Activated naive CD4-positive, alpha-beta T cell treated with anti-CD3 and anti-CD28 coated beads for 36 hours (primary cell): ENCODE data around the gene PPP3CA. TPM values are rescaled to one million over a fixed set of nuclear protein-coding genes. Genes with fewer than 3 reads are reported as not detected.

ENCODE experiments used
- CTCF ChIA-PET: fragments of 350-600 bp; sonication (Branson Sonifier 250); formaldehyde crosslinking; loops from one replicate; lab custom pipeline; 2021; ENCODE audit warnings: antibody characterized with exemption; lab: Charles Lee
- DNase-seq: peaks from one replicate; pipeline ENCODE4 v3.0.0-alpha.2; 2020
- H3K27ac Mint-ChIP-seq: one replicate; pipeline ENCODE4 v1.8.0; 2021; ENCODE audit warnings: mild to moderate bottlenecking, mixed read lengths
- H3K27me3 Mint-ChIP-seq: one replicate; pipeline ENCODE4 v1.8.0; 2021; ENCODE audit warnings: low read depth, mixed read lengths
- H3K36me3 Mint-ChIP-seq: one replicate; pipeline ENCODE4 v1.8.0; 2021; ENCODE audit warnings: low read depth, mixed read lengths
- H3K4me1 Mint-ChIP-seq: one replicate; pipeline ENCODE4 v1.8.0; 2021; ENCODE audit warnings: low read depth, mixed read lengths
- H3K4me3 Mint-ChIP-seq: one replicate; pipeline ENCODE4 v1.8.0; 2021; ENCODE audit warnings: mild to moderate bottlenecking, moderate library complexity, mixed read lengths
- H3K9me3 Mint-ChIP-seq: one replicate; pipeline ENCODE4 v1.8.0; 2021; ENCODE audit warnings: mixed read lengths
- intact Hi-C: fragments of 100-400 bp; cut with micrococcal nuclease; formaldehyde crosslinking; loops from one replicate; pipeline ENCODE4 v1.15.1; 2023
- total RNA-seq, 2 experiments: library from RNA; stranded (reverse); gene quantifications; one replicate each; pipeline ENCODE4 v1.2.3, GENCODE V29; 2021

Gene PPP3CA
- total RNA-seq, 2 experiments from 2014 or later: 2.4 to 3.4 TPM

DNA sequence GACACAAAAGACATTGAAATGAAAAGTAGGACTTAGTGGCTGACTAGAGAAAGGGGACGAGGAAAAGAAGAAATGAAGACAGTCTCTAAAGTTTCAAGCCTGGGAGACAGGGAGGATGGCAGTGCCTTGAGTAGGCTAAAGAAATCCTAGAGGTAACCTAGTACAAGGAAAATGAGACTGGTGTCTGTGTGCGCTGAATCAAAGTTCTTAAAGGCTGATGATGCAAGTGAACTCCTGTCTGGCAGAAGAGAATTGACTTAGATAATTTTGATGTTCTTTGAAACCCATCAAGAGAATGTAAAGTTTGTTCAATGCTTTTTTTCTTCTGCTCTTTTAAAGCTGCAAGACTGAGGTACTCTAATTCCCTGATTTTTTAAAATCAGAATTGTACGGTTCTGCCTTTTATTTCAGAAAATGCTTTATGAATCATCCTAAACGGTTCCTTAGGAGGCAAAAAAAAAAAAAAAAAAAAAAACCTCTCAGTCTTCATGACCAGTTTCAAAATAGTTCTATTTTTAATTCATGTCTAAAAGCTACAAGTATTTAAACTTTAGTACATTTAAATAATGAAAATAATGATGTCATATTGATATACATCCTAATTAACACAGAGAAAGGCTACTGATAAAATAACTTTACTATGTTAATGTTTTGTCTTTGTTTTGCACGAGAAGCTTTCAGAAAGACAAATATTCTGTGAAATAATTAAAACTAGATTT, 189.8 kb downstream of the PPP3CA start:
- no peak overlapping the region for H3K4me3 Mint-ChIP-seq
- peaks cover 28% of the 10 kb centered on the region for H3K4me1 Mint-ChIP-seq
- CTCF ChIA-PET: interaction anchor here (0.5 to 1.8 kb wide), 3 partner anchors 11 to 1830 kb away, joined by 3 to 6 read pairs (median 5); no protein-coding TSS in a partner anchor
- H3K36me3 Mint-ChIP-seq: peaks cover 4% of the 10 kb centered on the region
- H3K9me3 Mint-ChIP-seq: no peaks in the 10 kb centered on the region
- DNase-seq: no peak
- intact Hi-C loops: no loop called here
- H3K27ac Mint-ChIP-seq: no peak overlapping the region
- no peaks in the 10 kb centered on the region for H3K27me3 Mint-ChIP-seq

DNA sequence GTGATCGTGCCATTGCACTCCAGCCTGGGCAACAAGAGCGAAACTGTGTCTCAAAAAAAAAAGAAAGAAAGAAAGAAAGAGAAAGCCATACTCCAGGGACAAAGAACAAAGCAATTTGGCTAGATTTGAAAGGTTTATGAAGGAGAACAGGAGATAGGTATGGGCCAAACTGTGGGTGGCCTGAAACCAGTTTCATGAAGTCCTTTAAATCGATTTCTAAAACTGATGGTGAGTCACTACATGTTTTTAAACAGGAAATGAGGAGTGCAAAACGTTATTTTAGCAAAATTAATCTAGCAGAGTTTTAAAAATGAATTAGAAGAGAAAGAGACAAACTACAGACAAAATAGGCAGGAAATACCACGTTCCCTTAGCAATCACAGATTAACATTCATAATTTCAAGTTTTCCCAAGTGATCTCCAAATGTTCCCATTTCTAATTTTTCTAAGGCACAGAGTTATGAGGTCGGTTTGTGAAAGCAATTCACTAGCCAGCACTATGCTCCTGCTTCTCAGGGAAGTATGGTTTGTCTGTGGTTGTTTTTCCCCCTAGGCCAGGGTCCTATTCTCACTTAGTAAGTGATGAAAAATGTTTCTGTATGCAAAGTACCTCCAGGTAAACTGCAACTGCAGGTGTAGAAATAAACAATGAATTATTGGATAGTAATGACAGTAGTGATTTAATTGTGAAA, 190.6 kb downstream of the PPP3CA start:
- no peak overlapping the region for H3K4me3 Mint-ChIP-seq
- peaks cover 3% of the 10 kb centered on the region for H3K36me3 Mint-ChIP-seq
- H3K4me1 Mint-ChIP-seq: peaks cover 28% of the 10 kb centered on the region
- CTCF ChIA-PET: interaction anchor here (1.0 kb wide), 1 partner anchor 181 kb away, joined by 3 read pairs; no protein-coding TSS in a partner anchor
- no peaks in the 10 kb centered on the region for H3K27me3 Mint-ChIP-seq
- H3K9me3 Mint-ChIP-seq: no peaks in the 10 kb centered on the region
- H3K27ac Mint-ChIP-seq: no peak overlapping the region
- DNase-seq: no peak
- intact Hi-C loops: loop anchor here (1.0 kb wide), 5 partner anchors 52 to 333 kb away; no protein-coding TSS in a partner anchor

DNA sequence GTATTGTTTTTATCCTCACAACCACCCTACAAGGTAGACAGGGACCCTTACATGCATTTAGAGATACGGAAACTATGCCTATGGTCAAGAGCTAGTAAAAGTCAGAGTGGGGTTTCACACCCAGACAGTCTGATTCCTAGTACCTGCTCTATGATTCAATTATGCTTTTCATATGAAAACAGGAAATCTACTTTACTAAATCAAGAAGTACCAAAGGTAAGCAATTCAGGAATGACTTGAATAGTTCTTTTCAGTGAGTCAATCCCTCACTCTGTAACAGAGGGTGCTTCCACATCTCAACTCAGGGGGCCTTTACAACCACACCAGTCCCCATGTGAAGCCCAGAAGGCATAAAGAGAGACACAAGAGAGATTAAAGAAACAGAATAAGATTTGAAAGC, 191.4 kb downstream of the PPP3CA start:
- H3K27ac Mint-ChIP-seq: peak overlapping the region; percentile 75
- peak; percentile 35 for DNase-seq
- H3K4me1 Mint-ChIP-seq: peaks cover 28% of the 10 kb centered on the region
- H3K36me3 Mint-ChIP-seq: peaks cover 3% of the 10 kb centered on the region
- intact Hi-C loops: loop anchor here (1.0 kb wide), 5 partner anchors 52 to 333 kb away; no protein-coding TSS in a partner anchor
- CTCF ChIA-PET: interaction anchor here (0.5 to 1.0 kb wide), 3 partner anchors 25 to 262 kb away, joined by 3 to 4 read pairs (median 3); no protein-coding TSS in a partner anchor
- H3K9me3 Mint-ChIP-seq: no peaks in the 10 kb centered on the region
- H3K4me3 Mint-ChIP-seq: no peak overlapping the region
- no peaks in the 10 kb centered on the region for H3K27me3 Mint-ChIP-seq

- no peaks in the 10 kb centered on the region for H3K9me3 Mint-ChIP-seq
- H3K36me3 Mint-ChIP-seq: peaks cover 3% of the 10 kb centered on the region
- peaks cover 28% of the 10 kb centered on the region for H3K4me1 Mint-ChIP-seq
- intact Hi-C loops: no loop called here
- no peaks in the 10 kb centered on the region for H3K27me3 Mint-ChIP-seq
- no peak overlapping the region for H3K4me3 Mint-ChIP-seq
- CTCF ChIA-PET: interaction anchor here (0.5 to 0.6 kb wide), 2 partner anchors 24 to 263 kb away, joined by 3 to 4 read pairs; no protein-coding TSS in a partner anchor
- H3K27ac Mint-ChIP-seq: no peak overlapping the region
- DNase-seq: no peak
Measured at GRCh38 chr4:101155368-101155767, 192.0 kb downstream of the PPP3CA start.

- no peaks in the 10 kb centered on the region for H3K27me3 Mint-ChIP-seq
- peaks cover 34% of the 10 kb centered on the region for H3K4me1 Mint-ChIP-seq
- DNase-seq: no peak
- no peaks in the 10 kb centered on the region for H3K9me3 Mint-ChIP-seq
- H3K36me3 Mint-ChIP-seq: peaks cover 3% of the 10 kb centered on the region
- no peak overlapping the region for H3K27ac Mint-ChIP-seq
- intact Hi-C loops: no loop called here
- CTCF ChIA-PET: interaction anchor here (0.7 kb wide), 1 partner anchor 130 kb away, joined by 3 read pairs; no protein-coding TSS in a partner anchor
- no peak overlapping the region for H3K4me3 Mint-ChIP-seq
Measured at GRCh38 chr4:101153653-101154052, 193.7 kb downstream of the PPP3CA start.

GRCh38 chr4:101152521-101152920, 194.8 kb downstream of the PPP3CA start:
- H3K27me3 Mint-ChIP-seq: no peaks in the 10 kb centered on the region
- intact Hi-C loops: no loop called here
- H3K36me3 Mint-ChIP-seq: peaks cover 2% of the 10 kb centered on the region
- H3K4me1 Mint-ChIP-seq: peaks cover 34% of the 10 kb centered on the region
- H3K27ac Mint-ChIP-seq: no peak overlapping the region
- CTCF ChIA-PET: no interaction called here
- no peak overlapping the region for H3K4me3 Mint-ChIP-seq
- no peak for DNase-seq
- H3K9me3 Mint-ChIP-seq: no peaks in the 10 kb centered on the region

- no peaks in the 10 kb centered on the region for H3K9me3 Mint-ChIP-seq
- DNase-seq: no peak
- intact Hi-C loops: no loop called here
- no peaks in the 10 kb centered on the region for H3K36me3 Mint-ChIP-seq
- no peak overlapping the region for H3K4me3 Mint-ChIP-seq
- no peak overlapping the region for H3K27ac Mint-ChIP-seq
- no peaks in the 10 kb centered on the region for H3K27me3 Mint-ChIP-seq
- CTCF ChIA-PET: no interaction called here
- peaks cover 11% of the 10 kb centered on the region for H3K4me1 Mint-ChIP-seq
Measured at GRCh38 chr4:101148551-101148950, 198.8 kb downstream of the PPP3CA start.

DNA sequence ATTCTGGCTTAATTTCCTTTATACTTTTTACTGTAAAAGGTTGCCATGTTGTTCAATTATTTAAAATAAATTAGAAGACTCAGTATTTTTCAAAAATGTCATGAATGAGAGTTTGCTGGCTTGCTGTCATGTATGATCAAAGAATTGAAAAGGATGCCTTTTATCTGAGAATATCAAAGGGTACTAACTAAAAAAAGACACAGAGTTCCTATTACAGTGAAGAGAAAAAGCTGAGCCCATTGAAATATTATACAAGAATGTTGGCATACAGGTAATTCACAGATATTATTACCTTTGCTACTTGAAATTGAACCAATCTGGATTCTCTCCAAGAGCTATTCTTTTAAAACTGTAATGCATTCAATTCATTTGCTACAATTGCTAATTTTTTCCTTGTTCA, 200.0 kb downstream of the PPP3CA start:
- Mint-ChIP-seq H3K4me3 (no peak overlapping the region), H3K36me3 (no peaks in the 10 kb centered on the region), H3K27ac (no peak overlapping the region), H3K9me3 (no peaks in the 10 kb centered on the region), H3K27me3 (no peaks in the 10 kb centered on the region), H3K4me1 (peaks cover 13% of the 10 kb centered on the region)
- DNase-seq: no peak
- CTCF ChIA-PET: no interaction called here
- intact Hi-C loops: no loop called here

DNA sequence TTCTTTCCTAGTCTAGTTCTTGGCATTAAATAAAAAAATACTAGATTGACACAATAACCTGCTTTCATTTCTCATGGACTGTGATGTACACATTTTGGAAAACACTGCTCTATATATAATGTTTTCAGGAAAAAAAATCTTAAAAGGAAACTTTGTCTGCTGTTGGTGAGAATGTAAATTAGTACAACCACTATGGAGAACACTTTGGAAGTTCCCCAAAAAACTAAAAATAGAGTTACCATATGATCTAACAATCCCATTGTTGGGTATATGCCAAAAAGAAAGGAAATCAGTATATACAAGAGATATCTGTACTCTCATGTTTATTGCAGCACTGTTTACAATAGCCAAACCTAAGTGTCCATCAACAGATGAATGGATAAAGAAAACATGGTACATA, 202.3 kb downstream of the PPP3CA start:
- intact Hi-C loops: no loop called here
- DNase-seq: no peak
- Mint-ChIP-seq H3K4me3 (no peak overlapping the region), H3K36me3 (no peaks in the 10 kb centered on the region), H3K4me1 (peaks cover 11% of the 10 kb centered on the region), H3K9me3 (no peaks in the 10 kb centered on the region), H3K27me3 (no peaks in the 10 kb centered on the region), H3K27ac (no peak overlapping the region)
- CTCF ChIA-PET: no interaction called here

DNA sequence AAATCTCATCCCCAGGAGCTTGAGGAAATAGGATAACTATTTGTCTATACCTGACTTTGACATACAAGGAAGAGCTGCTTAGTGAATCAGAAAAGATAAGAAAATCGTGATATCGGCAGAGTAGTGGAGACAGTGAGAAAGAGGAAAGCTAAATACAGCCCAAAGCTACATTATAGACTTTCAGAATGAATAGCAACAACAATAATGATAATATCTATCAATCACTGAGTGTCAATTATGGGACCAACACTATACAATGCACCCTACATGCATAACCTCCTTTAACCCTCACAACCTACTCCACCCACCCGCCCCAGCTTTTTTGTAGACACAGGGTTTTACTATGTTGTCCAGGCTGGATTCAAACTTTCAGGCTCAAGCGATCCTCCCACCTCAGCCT, 205.1 kb downstream of the PPP3CA start:
- Mint-ChIP-seq H3K27ac (no peak overlapping the region), H3K9me3 (no peaks in the 10 kb centered on the region)

DNA sequence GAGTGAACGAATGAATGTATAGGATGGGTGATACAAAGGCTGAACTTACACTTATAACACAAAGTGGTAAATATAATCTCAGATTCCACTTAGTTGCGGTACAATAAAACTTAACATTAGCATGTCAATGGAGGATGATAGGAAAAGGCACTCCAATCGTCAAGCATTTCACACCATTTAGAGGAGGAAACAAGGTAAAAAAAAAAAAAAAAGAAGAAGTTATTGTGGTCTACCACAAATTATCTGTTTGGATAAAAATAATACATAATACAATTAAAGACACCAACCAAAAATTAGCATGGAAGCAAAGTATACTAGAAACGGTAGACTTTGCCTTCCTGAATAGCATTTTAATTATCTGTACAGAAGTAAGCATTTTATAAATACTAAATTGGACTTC, 205.5 kb downstream of the PPP3CA start:
- intact Hi-C loops: no loop called here
- H3K27ac Mint-ChIP-seq: no peak overlapping the region
- H3K36me3 Mint-ChIP-seq: no peaks in the 10 kb centered on the region
- DNase-seq: no peak
- CTCF ChIA-PET: interaction anchor here (1.1 kb wide), 1 partner anchor 248 kb away, joined by 3 read pairs; no protein-coding TSS in a partner anchor
- H3K4me1 Mint-ChIP-seq: peaks cover 10% of the 10 kb centered on the region
- H3K4me3 Mint-ChIP-seq: no peak overlapping the region
- no peaks in the 10 kb centered on the region for H3K27me3 Mint-ChIP-seq
- H3K9me3 Mint-ChIP-seq: no peaks in the 10 kb centered on the region

More for the DNA sequence above, 205.1 kb downstream of the PPP3CA start:
- intact Hi-C loops: no loop called here
- no peaks in the 10 kb centered on the region for H3K36me3 Mint-ChIP-seq
- peaks cover 10% of the 10 kb centered on the region for H3K4me1 Mint-ChIP-seq
- no peak for DNase-seq
- no peak overlapping the region for H3K4me3 Mint-ChIP-seq
- H3K27me3 Mint-ChIP-seq: no peaks in the 10 kb centered on the region
- CTCF ChIA-PET: interaction anchor here (1.1 kb wide), 1 partner anchor 248 kb away, joined by 3 read pairs; no protein-coding TSS in a partner anchor

DNA sequence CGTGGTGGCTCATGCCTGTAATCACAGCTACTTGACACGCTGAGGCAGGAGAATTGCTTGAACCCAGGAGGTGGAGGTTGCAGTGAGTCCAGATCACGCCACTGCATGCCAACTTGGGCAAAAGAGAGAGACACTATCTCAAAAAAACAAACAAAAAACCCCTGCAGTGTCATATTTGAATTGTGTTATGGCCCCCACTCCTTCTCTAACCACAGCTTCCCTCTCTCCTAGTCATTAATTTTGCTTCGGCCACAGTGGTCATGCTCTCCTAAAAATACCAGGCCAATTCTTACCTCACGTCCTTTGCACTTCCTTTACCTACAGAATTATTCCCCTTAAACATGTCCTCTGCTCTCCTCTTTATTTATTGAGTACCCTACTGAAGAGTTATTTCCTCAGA, 206.1 kb downstream of the PPP3CA start:
- Mint-ChIP-seq H3K9me3 (no peaks in the 10 kb centered on the region), H3K4me3 (no peak overlapping the region), H3K27ac (no peak overlapping the region), H3K36me3 (no peaks in the 10 kb centered on the region), H3K4me1 (peaks cover 12% of the 10 kb centered on the region), H3K27me3 (no peaks in the 10 kb centered on the region)
- intact Hi-C loops: no loop called here
- no peak for DNase-seq
- CTCF ChIA-PET: no interaction called here
